DOHH2 (cell line): ENCODE results near the gene ABCG1.

Experiments used
- CTCF ChIP-seq: fragments of 200-600 bp; sonication (generic); IDR thresholded peaks from one replicate; pipeline ENCODE4 v1.5.1; 2014; ENCODE audit warnings: antibody characterized with exemption, mild to moderate bottlenecking, low read depth, low read length; ENCODE audit not compliant: poor library complexity, severe bottlenecking
- EZH2phosphoT487 ChIP-seq: fragments of 200-600 bp; sonication (generic); IDR thresholded peaks from 2 replicates; pipeline ENCODE4 v1.6.1; 2017; ENCODE audit warnings: borderline replicate concordance, mild to moderate bottlenecking, antibody characterized with exemption, low read length, moderate library complexity, mixed read lengths

GRCh38 chr21:42272109-42272962, 53.4 kb downstream of the ABCG1 start:
- TF ChIP-seq CTCF (no peak), EZH2phosphoT487 (no peak)
